Adrenal gland (tissue), 12 donors: ENCODE data around the gene PDS5A. TPM values are rescaled to one million over a fixed set of nuclear protein-coding genes. Genes with fewer than 3 reads are reported as not detected.
"Not testable (repeated sequence)": the region's sequence is repeated elsewhere in the genome, so short reads cannot be mapped to it uniquely, and the experiment has no call there.

ENCODE experiments used
- DNase-seq, 7 donors: peaks; one replicate each; pipeline ENCODE4 v3.0.0-alpha.2; 2019 to 2020
- H3K27ac ChIP-seq, 5 donors: fragments of 200-600 bp; sonication (generic) in 4 of 5; 1 replicate in 3 of 5; 2 replicates in 2 of 5; pipeline versions ENCODE4 v1.5.1 to v1.8.0; 2016 to 2020; ENCODE audit warnings: mild to moderate bottlenecking in 1 of 5
- H3K27me3 ChIP-seq: fragments of 200-600 bp; 2 replicates; pipeline ENCODE4 v1.8.0; 2021
- H3K36me3 ChIP-seq, 2 donors: fragments of 200-600 bp; replicated peaks in 1 of 2; 1 replicate in 1 of 2; 2 replicates in 1 of 2; pipeline versions ENCODE4 v1.5.1 to v1.8.0; 2018 to 2022
- H3K4me1 ChIP-seq, 2 donors: fragments of 200-600 bp; replicated peaks in 1 of 2; 1 replicate in 1 of 2; 2 replicates in 1 of 2; pipeline versions ENCODE4 v1.5.1 to v1.8.0; 2018 to 2021
- H3K4me3 ChIP-seq, 4 donors: fragments of 200-600 bp; sonication (generic) in 3 of 4; one replicate each; pipeline ENCODE4 v1.5.1; 2016 to 2018
- H3K9me3 ChIP-seq, 3 donors: fragments of 200-600 bp; sonication (generic) in 1 of 3; replicated peaks in 1 of 3; 1 replicate in 2 of 3; 2 replicates in 1 of 3; pipeline versions ENCODE4 v1.5.1 to v1.8.0; 2016 to 2021
- POLR2A ChIP-seq, 2 donors: fragments of 450-650 bp; IDR thresholded peaks; one replicate each; pipeline ENCODE4 v1.6.1; 2017; ENCODE audit warnings: antibody characterized with exemption in 2 of 2, mild to moderate bottlenecking in 2 of 2, moderate library complexity in 1 of 2
- WGBS, 4 donors: extraction: QIAGEN DNeasy Blood & Tissue Kit in 2 of 4; methylation state at CpG; one replicate each; pipeline versions ENCODE4 v1.1.5 to v1.1.7; 2013 to 2017; 5-methylcytosine and 5-hydroxymethylcytosine counted together
- intact Hi-C, 2 donors: fragments of 100-400 bp; cut with DNase I; formaldehyde crosslinking; loops; one replicate each; pipeline versions ENCODE4 v1.14.1 to v1.15.0; 2022 to 2023
- polyA plus RNA-seq, 3 donors: library from polyadenylated mRNA; stranded (reverse); fragments of 200-250 nt in 2 of 3; fragments of 350-450 nt in 1 of 3; fragmentation: Illumina TruSeq in 1 of 3; extraction: RNeasy Lipid Tissue Mini Kit (QIAGEN cat#74804) in 1 of 3; gene quantifications; one replicate each; pipeline ENCODE4 v1.2.3, GENCODE V29; 2013 to 2014
- small RNA-seq, 2 donors: library from RNA; depleted of rRNA; stranded (forward); fragments of <200 nt; gene quantifications; one replicate each; pipeline ENCODE3, GENCODE V24; 2016
- total RNA-seq, 9 donors: library from RNA; depleted of rRNA in 4 of 9; stranded (reverse); fragments of >200 nt in 4 of 9; fragments of 120-200 nt in 1 of 9; fragmentation: NEBNext Ultra II Directional in 1 of 9; extraction: Animal tissue kit (Norgen Biotek cat#: 25700) in 1 of 9; gene quantifications; one replicate each; pipeline versions ENCODE4 v1.1.0 to v1.2.4, GENCODE V29; 2013 to 2023
- TF ChIP-seq, protein P1 (sequence below), 6 experiments: fragments of 450-650 bp in 4 of 6; fragments of 200-600 bp in 2 of 6; sonication (generic) in 1 of 6; IDR thresholded peaks; 1 replicate in 5 of 6; 2 replicates in 1 of 6; pipeline versions ENCODE4 v1.5.1 to v1.8.0; 2016 to 2021; ENCODE audit warnings: antibody characterized with exemption in 6 of 6, mild to moderate bottlenecking in 2 of 6, moderate library complexity in 1 of 6
- donor health status: healthy with polysubstance abuse.
- donor health status: Bipolar disorder and iron deficiency.
- donor health status: DM: yes; HTN: yes; CAD: no.
- donor health status: DM: no; HTN: no; CAD: no.
- donor health status: DM: no; HTN: no; CAD: no.
- donor health status: DM: yes; HTN: yes; CAD: no.

Gene PDS5A
- total and polyA plus RNA-seq, 12 donors = 16.2 to 63.2 (median 45.5) TPM

DNA sequence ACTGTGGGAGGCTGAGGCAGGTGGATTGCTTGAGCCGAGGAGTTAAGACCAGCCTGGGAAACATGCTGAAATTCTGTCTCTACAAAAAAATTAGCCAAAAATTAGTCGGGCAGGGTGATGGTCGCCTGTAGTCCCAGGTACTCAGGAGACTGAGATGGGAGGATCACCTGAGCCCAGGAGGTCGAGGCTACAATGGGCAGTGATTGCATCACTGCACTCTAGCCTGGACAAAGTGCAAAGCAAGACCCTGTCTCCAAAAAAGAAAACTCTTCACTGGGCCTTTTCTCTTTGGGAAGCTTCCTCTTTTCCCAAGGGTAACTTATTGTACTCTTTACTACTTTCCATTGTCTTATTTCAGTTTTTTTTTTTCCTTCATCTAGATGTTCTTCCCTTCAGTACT, 190.9 kb downstream of the PDS5A start:
- no peak for TF ChIP-seq POLR2A (IDR thresholded peaks at IDR 0.05)
- TF ChIP-seq, protein P1, sequence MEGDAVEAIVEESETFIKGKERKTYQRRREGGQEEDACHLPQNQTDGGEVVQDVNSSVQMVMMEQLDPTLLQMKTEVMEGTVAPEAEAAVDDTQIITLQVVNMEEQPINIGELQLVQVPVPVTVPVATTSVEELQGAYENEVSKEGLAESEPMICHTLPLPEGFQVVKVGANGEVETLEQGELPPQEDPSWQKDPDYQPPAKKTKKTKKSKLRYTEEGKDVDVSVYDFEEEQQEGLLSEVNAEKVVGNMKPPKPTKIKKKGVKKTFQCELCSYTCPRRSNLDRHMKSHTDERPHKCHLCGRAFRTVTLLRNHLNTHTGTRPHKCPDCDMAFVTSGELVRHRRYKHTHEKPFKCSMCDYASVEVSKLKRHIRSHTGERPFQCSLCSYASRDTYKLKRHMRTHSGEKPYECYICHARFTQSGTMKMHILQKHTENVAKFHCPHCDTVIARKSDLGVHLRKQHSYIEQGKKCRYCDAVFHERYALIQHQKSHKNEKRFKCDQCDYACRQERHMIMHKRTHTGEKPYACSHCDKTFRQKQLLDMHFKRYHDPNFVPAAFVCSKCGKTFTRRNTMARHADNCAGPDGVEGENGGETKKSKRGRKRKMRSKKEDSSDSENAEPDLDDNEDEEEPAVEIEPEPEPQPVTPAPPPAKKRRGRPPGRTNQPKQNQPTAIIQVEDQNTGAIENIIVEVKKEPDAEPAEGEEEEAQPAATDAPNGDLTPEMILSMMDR (IDR thresholded peaks at IDR 0.05) = no peak
- intact Hi-C loops = no loop called here
- Histone ChIP-seq H3K27ac (no peak overlapping the region), H3K27me3 (no peaks in the 10 kb centered on the region), H3K4me3 (no peak overlapping the region), H3K9me3 (no peaks in the 10 kb centered on the region), H3K36me3 (no peaks in the 10 kb centered on the region), H3K4me1 (no peaks in the 10 kb centered on the region)
- 83 to 96% (median 84%) methylated on average over 4 of the region's 4 CpGs for WGBS, 4 donors
- DNase-seq = no peak

DNA sequence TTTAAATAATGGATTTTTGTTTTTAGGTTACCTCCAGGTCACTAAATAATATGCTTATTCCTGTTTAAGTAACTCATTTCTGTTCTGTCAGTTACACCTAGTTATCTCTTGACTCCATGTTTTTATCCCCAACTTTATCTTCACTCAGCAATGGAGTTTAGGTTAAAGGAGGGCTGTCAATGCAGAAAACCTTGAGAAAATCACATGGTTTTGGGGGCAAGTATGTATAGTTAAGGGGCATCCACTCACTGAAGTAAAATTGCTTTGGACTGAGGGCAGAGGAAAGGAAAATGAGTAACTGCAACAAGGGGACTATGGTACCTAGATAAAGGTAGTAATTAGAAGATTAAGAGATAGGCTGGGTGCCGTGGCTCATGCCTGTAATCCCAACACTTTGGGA, 192.6 kb downstream of the PDS5A start:
- TF ChIP-seq POLR2A (IDR thresholded peaks at IDR 0.05) = no peak
- TF ChIP-seq, protein P1 (IDR thresholded peaks at IDR 0.05) = no peak
- no peak for DNase-seq
- no peaks in the 10 kb centered on the region for H3K9me3 ChIP-seq
- H3K4me1 ChIP-seq = no peaks in the 10 kb centered on the region
- 60 to 95% (median 69%) methylated on average over 1 of the region's 1 CpG for WGBS, 4 donors
- H3K27ac ChIP-seq = no peak overlapping the region
- intact Hi-C loops = no loop called here
- no peak overlapping the region for H3K4me3 ChIP-seq
- no peaks in the 10 kb centered on the region for H3K27me3 ChIP-seq
- no peaks in the 10 kb centered on the region for H3K36me3 ChIP-seq

DNA sequence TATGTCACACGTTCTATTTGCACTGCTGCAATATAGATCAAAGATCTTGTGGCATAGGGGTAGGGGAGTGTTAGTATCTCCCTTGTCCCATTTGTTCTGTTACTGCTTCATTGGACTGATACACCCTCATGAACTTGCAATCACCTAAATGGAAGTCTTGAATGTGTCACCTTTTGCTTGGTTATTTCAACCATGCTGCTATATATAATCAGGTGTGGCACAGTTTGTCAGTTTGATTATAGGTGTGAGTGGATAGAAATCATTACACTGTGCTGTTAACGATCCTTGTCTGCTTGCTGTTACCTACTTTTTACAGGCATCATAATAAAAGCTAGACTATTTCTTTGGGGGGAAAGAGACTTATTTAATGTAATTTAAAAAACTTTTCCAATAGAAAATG, 195.7 kb downstream of the PDS5A start:
- WGBS, 4 donors = 88 to 96% (median 93%) methylated on average over 2 of the region's 2 CpGs
- intact Hi-C loops, H3K4me1 ChIP-seq, H3K36me3 ChIP-seq, DNase-seq, H3K4me3 ChIP-seq, H3K9me3 ChIP-seq, H3K27me3 ChIP-seq, H3K27ac ChIP-seq: not testable (repeated sequence)

Small RNAs within 50 kb of the gene (small RNA-seq; reads per million reads assigned to genes)
- 0 reads per million in 2 donors for gene RNA5SP159

Other genes with a start within 250 kb of the PDS5A start
- 10 to 100 TPM in 2 of 9 donors, 1 to 10 TPM in 7; 2.3 to 15.1 (median 5.1) TPM for gene N4BP2, start 78.9 kb upstream of the PDS5A start, total RNA-seq
- 1 to 10 TPM in 2 of 3 donors, under 1 TPM in 1; 0.97 to 2.7 (median 1.1) TPM for gene N4BP2, start 78.9 kb upstream of the PDS5A start, polyA plus RNA-seq
- gene RHOH, start 219.1 kb upstream of the PDS5A start, total RNA-seq = 1 to 10 TPM in 4 of 9 donors, under 1 TPM in 4, not detected in 1; 0.33 to 3.4 (median 1.1) TPM
- 1 to 10 TPM in 1 of 3 donors, under 1 TPM in 2; 0.56 to 1.1 (median 0.61) TPM for gene RHOH, start 219.1 kb upstream of the PDS5A start, polyA plus RNA-seq